Smooth muscle cell of the coronary artery (primary cell): ENCODE results near the gene TTLL3. TPM values are rescaled to one million over a fixed set of nuclear protein-coding genes. Genes with fewer than 3 reads are reported as not detected.

Source experiments
- total RNA-seq: library from RNA; depleted of rRNA; stranded (reverse); fragments of >200 nt; gene quantifications from 2 replicates; pipeline ENCODE4 v1.2.3, GENCODE V29; 2014; ENCODE audit warnings: low replicate concordance

The TTLL3 gene
- total RNA-seq: 8.5 and 23.3 TPM in 2 replicates

GRCh38 chr3:9809615-9810432, at the start of gene TTLL3:
TTLL3 (plus strand) TSS chr3:9810262; CDS start chr3:9810662, 400 bp downstream.

GRCh38 chr3:9769426-9770275, 40.4 kb upstream of the TTLL3 start, which contains the start of gene CAMK1:
CAMK1 (minus strand) TSS chr3:9769947; CDS start chr3:9767749, 2,198 bp downstream.

GRCh38 chr3:9792405-9793160, 17.5 kb upstream of the TTLL3 start, which contains the start of the genes ARPC4 and TADA3:
ARPC4 (plus strand) TSS chr3:9793082; CDS start chr3:9793122, 40 bp downstream.
TADA3 (minus strand) TSS chr3:9792473; CDS start chr3:9791466, 1,007 bp downstream.

GRCh38 chr3:9843715-9844438, 33.8 kb downstream of the TTLL3 start, which contains the start of gene RPUSD3:
RPUSD3 (minus strand) TSS chr3:9844008; CDS start chr3:9843990, 18 bp downstream.

GRCh38 chr3:9879830-9880549, 69.9 kb downstream of the TTLL3 start, which contains the start of gene CIDEC:
CIDEC (minus strand) TSS chr3:9880253; CDS start chr3:9878486, 1,767 bp downstream.

Other genes with a start within 250 kb of the TTLL3 start
- gene MTMR14, start 160.8 kb upstream of the TTLL3 start, total RNA-seq: 26.6 and 29.0 TPM in 2 replicates
- gene CPNE9, start 106.4 kb upstream of the TTLL3 start, total RNA-seq: not detected in 2 replicates
- gene BRPF1, start 78.5 kb upstream of the TTLL3 start, total RNA-seq: 14.1 and 14.5 TPM in 2 replicates
- 15.6 and 19.8 TPM in 2 replicates for gene OGG1, start 60.3 kb upstream of the TTLL3 start, total RNA-seq
- gene CAMK1, start 40.3 kb upstream of the TTLL3 start, total RNA-seq: 36.4 and 41.7 TPM in 2 replicates
- gene TADA3, start 17.8 kb upstream of the TTLL3 start, total RNA-seq: 25.6 and 71.0 TPM in 2 replicates
- gene ARPC4, start 17.2 kb upstream of the TTLL3 start, total RNA-seq: 143 and 243 TPM in 2 replicates
- 18.5 and 23.9 TPM in 2 replicates for gene RPUSD3, start 33.7 kb downstream of the TTLL3 start, total RNA-seq
- gene CIDEC, start 70.0 kb downstream of the TTLL3 start, total RNA-seq: not detected in 2 replicates
- 18.8 and 31.5 TPM in 2 replicates for gene JAGN1, start 80.3 kb downstream of the TTLL3 start, total RNA-seq
- 0.23 and 0.98 TPM in 2 replicates for gene IL17RE, start 92.6 kb downstream of the TTLL3 start, total RNA-seq
- 20.9 and 21.8 TPM in 2 replicates for gene IL17RC, start 106.8 kb downstream of the TTLL3 start, total RNA-seq
- gene CRELD1, start 123.6 kb downstream of the TTLL3 start, total RNA-seq: 21.6 and 37.4 TPM in 2 replicates
- gene PRRT3, start 142.1 kb downstream of the TTLL3 start, total RNA-seq: 0.70 and 1.3 TPM in 2 replicates
- gene EMC3, start 176.6 kb downstream of the TTLL3 start, total RNA-seq: 41.7 and 103 TPM in 2 replicates
- gene FANCD2, start 216.2 kb downstream of the TTLL3 start, total RNA-seq: 1.5 and 9.2 TPM in 2 replicates